GM18498 (cell line): ENCODE data around the gene EPB41L4B.

Experiments
- ATAC-seq: cut with Tn5 transposase; IDR thresholded peaks from one replicate; pipeline ENCODE4 v1.9.1; 2021; ENCODE audit warnings: mild to moderate bottlenecking, moderate library complexity; ENCODE audit not compliant: unreplicated experiment

The EPB41L4B gene

DNA sequence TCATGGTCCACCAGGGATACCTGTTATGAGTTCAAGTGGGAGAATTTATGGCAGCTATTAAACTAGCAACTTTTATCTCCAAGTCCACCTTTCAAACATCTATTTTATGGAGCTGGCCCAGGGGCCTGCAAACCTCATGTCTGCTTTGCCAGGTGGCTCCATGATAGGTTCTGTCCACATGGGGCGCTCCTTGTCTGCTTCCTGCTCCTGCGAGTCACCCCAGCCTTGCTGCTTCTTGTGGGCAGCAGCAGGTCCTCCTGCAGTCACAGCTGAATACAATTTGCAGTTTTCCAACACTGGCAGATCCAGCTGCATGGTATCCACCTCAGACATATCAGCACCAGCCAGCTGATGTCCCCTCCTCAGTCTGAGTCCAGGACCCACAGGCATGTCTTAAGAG is 114.2 kb downstream of the EPB41L4B start:
- no peak for ATAC-seq

DNA sequence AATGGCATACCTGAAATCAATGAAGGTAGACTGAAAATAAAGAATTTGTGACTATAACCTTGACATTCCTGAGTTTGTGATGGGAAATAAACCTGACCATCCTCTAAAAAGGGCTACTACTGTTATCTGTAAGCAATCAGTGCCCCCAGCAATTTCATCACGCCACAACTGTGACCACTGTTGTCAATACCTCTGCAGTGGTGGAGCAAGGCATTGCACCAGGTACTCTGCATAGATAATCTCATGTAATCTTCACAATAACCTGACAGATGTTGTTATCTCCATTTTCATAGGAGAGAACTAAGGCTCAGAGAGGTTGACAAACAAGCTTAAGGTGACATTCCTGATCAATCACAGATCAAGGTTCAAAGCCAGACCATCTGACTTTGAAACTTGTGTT is 115.3 kb downstream of the EPB41L4B start:
- ATAC-seq, result no peak

DNA sequence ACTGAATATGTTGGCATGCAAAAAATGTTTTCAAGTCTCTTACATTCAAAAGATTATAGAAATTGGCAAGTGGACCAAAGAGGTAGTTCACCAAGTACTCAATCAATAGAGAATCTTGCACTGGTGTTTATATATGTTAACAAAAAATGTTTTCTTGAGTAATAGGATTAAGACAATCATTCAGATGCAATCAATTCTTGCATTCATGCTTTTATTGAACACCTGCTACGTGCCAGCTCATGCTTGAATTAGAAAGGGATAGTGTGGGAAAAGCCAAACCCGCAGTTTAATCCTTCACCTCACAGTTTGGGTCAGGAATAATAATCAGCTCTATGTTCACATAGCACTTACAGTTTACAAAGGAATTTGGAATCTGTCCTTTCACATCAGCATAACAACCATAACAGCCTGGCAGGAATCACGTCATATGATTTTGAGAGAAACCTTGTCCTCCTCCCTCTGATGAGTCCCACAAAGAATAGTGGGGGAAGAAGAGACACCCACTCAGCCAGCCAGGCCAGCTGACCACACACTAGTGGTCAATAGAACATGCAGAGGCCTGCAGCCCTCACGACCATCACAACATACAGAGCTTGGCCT is 117.0 kb downstream of the EPB41L4B start:
- no peak for ATAC-seq

DNA sequence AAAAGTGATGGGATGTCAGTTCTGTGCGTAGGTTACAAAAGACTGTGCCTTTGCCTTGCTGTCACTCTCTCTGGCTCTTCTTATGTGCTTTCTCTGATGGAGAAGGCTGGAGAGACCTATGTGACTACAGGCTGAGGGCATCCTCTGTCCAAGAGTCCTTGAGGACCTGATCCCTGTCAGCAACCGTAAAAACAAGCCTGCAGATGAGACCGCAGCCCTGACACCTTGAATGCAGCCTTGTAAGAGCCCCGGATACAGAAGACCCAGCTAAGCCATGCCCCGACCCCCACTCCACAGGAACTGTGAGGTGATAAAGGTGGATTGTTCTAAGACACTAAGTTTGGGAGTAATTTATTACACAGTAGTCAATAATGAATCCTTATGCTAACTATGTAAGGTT is 121.2 kb downstream of the EPB41L4B start:
- no peak for ATAC-seq

- no peak for ATAC-seq
Observed at GRCh38 chr9:109198736-109199382, 122.0 kb downstream of the EPB41L4B start.

- ATAC-seq, result no peak
Observed at GRCh38 chr9:109193974-109194556, 126.8 kb downstream of the EPB41L4B start.

- no peak for ATAC-seq
Observed at GRCh38 chr9:109192732-109193361, 128.0 kb downstream of the EPB41L4B start.

DNA sequence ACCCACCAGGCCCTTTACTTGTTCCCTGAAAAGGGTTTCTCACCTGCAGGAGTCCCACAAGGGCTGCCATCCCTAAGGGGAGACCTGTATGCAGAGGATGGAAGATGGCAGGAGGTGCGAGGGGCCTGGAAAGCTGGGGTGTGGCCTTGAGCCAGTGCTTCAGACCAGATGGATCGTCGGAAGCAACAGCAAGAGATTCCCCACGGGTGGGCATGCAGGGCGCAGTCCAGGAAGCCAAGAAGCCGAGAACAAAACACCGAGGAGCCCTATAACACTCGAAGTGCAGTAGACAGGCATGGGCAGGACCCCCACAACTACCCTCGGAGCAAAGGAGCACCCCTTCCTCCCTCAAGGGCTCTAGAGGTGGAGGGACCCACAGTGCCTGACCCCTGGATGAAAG is 129.1 kb downstream of the EPB41L4B start:
- ATAC-seq, result no peak

DNA sequence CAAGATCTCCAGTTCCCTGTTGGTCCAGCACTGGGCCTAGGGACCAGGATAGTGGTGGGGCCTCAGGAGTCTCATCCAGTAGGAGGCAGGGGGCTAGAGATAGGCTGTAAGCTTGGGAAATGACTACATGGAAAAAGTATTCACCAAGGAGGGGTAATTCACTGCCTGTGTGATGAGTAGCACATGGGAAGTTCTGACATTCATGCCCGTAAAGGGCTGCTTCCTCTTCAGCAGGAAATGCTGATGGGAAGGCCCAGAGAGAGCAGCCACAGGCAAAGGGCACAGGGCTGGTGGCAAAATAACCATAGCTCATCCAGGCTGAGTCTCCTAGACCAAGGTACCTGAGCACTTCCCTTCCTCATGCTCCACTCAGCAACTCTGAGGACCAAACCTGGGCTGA is 130.7 kb downstream of the EPB41L4B start:
- no peak for ATAC-seq

GRCh38 chr9:109186857-109187520 is 133.9 kb downstream of the EPB41L4B start:
- no peak for ATAC-seq

DNA sequence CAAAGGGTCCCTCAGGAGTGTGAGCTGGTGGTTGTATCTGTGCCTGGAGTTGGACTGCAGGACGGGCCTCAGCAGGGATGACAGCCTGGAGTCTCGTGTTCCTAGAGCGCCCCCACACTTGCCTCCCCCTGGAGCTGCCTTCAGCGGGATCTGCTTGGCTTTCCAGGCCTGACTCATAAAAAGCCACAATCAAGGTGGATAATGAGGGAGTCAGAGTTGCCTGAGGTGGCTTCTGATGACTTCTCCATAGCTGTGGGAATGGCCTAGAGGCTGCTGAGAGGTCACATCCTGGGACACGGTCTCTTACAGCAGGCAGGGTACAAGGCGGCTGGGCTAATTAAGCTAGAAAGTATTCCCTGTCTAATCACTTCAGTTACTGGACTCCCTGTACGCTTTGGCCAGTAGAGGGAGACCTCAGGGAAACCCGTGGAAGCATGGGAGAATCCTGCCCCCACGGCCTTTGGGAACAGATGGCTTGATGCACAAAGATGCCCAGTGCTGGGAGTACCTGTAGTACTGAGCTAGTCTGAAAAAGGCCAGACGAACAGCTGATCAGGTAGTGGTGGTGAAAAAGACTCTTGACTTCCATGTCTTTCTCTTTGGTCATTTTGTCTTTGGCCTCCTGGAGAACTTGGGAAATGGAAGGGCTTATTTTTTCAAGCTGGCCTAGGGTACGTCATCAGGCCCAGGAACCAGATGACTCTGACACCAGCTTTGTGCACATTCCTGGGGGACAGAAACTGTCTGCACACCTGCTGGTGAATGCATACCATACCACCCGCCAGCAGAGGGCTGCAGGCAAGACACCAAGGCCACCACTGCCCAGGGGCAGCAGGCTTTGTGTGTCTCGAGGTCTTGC is 137.7 kb downstream of the EPB41L4B start:
- ATAC-seq, result peak; percentile 53

- no peak for ATAC-seq
Observed at GRCh38 chr9:109182550-109182939, 138.3 kb downstream of the EPB41L4B start.

DNA sequence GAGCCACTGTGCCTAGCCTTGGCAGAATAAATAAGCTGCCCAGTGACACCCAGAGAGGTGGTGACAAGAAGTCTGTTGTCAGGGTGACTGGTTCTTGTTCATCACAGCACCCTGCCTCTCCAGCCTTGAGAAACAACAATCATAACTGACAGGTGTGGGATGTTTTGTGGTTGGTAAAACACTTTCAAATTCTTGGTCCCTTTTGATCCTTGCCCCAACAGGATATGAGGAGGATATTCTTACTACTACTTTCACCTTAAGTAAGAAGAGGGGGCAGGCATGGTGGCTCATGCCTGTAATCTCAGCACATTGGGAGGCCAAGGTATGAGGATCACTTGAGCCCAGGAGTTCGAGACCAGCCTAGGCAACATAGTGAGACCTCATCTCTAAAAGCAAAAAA is 139.6 kb downstream of the EPB41L4B start:
- peak; percentile 64 for ATAC-seq

- ATAC-seq, result no peak
Observed at GRCh38 chr9:109179801-109180523, 140.9 kb downstream of the EPB41L4B start.

DNA sequence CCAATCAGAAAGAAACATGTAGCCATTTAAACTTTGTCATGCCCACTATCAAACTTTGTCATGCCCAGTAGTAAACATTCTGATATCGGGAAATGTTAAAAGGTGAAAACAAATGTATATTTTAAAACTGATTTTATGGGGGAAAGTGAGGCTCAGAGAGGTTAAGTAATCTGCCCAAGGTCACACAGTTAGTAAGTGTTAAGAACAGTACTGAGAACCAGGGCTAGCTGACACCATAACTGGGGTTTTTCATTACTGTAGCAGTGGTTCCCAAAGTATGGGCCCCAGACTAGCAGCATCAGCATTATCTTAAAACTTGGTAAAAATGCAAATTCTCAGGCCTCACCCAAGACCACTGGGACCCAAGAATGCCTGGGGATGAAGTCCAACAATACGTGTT is 143.9 kb downstream of the EPB41L4B start:
- ATAC-seq, result no peak

DNA sequence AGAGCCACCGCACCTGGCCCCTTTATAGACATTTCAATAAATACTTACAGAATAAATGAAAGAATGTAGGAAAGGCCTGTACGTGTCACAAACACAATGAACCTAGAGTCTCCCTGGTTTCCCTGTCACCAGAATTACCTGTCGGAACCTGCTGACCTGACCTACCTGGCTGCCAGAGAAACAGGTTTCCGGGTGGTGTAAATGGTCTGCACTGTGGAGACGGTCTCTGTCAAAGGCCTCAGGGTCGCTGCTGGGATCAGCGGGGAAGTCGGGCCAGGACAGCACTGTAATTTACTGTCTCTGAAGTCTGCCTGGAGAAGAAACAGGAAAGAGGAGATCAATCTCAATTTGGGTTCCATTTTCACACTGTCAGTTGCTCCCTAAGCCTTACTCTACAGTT is 144.5 kb downstream of the EPB41L4B start:
- no peak for ATAC-seq

DNA sequence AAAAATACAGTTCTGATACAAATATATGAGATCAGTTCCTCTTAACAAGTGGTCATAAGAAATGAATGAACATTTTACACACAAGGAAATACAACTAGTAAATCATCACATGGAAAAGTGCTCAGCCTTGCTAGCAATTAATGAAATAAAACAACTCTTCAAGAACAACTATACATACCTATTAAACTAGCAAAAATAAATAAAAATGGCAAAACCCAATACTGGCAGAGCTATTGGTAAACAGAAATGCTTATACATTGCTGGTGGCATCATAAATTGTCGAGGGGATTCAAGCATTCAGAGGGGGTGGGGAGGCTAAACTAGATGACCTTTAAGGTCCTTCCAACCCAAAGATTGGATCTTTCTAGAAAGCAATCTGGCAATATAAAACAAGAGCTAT is 147.9 kb downstream of the EPB41L4B start:
- ATAC-seq, result no peak

DNA sequence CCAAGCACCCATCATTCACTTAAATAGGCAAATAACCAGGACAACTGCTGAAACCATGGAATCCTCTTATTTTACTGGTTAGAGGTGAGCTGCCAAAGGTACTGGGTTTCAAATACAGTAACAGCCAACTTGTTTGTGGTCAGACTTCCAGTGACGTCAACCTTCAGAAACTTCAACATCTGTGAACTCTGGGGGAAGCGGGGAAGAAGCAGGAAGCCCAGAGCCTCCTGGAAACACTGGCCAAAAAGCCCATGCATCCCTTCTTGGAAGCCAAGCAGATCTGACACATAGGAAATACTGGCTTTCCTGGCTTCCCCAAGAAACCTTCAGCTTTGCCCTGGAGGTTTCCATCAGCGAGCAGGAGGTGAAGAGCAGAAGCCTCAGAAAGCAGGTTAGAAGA is 148.9 kb downstream of the EPB41L4B start:
- ATAC-seq, result no peak

- ATAC-seq, result no peak
Observed at GRCh38 chr9:109168170-109168569, 152.7 kb downstream of the EPB41L4B start.

DNA sequence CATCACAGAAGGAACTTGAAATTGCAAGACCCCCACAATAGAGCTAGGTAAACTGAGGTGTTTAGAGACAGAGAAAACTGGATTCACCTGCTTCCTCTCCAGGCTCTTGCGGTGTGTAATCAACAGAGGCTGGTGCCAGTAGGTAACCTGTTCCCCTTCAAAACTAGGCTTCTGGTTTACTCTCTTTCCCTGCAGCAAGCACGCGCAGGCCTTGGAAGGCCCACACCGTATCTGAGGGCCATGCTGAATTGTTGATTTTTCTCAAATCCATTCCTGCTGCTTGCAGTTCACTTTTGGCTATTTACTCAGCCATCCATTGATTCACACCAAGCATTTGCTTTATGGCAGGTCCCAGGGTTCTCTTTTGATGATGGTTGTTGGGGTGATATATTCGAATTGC is 153.1 kb downstream of the EPB41L4B start:
- no peak for ATAC-seq
